CD14-positive monocyte (primary cell): Measurements from ENCODE around the gene PRKAB1. TPM values are rescaled to one million over a fixed set of nuclear protein-coding genes. Genes with fewer than 3 reads are reported as not detected.
A peak's percentile ranks its signal among the peaks of the same experiment; 100 is the strongest.

Source experiments
- DNase-seq, 3 donors: peaks; one replicate each; pipeline ENCODE4 v3.0.0-alpha.2; 2011 to 2022
- H2AFZ ChIP-seq: 2 replicates; pipeline ENCODE4 v1.6.0; 2012; ENCODE audit warnings: mild to moderate bottlenecking, low read depth, low read length, inconsistent platforms; ENCODE audit not compliant: insufficient read depth, poor library complexity, severe bottlenecking
- H3K27ac ChIP-seq, 2 donors: 1 replicate in 1 of 2; 2 replicates in 1 of 2; pipeline ENCODE4 v1.5.1; 2012 to 2013; ENCODE audit warnings: low read length in 2 of 2, control low read depth in 1 of 2, inconsistent platforms in 1 of 2, low read depth in 1 of 2, mild to moderate bottlenecking in 1 of 2
- H3K27me3 ChIP-seq, 2 donors: one replicate each; pipeline versions ENCODE4 v1.6.0 to v1.6.1; 2011 to 2013; ENCODE audit warnings: low read length in 2 of 2; ENCODE audit not compliant: control insufficient read depth in 2 of 2, insufficient read depth in 2 of 2
- H3K36me3 ChIP-seq, 2 donors: replicated peaks in 1 of 2; 1 replicate in 1 of 2; 2 replicates in 1 of 2; pipeline versions ENCODE4 v1.5.1 to v1.6.1; 2012 to 2013; ENCODE audit warnings: low read length in 2 of 2, control low read depth in 1 of 2, inconsistent platforms in 1 of 2, mild to moderate bottlenecking in 1 of 2; ENCODE audit not compliant: insufficient read depth in 2 of 2, control insufficient read depth in 1 of 2
- H3K4me1 ChIP-seq, 2 donors: 1 replicate in 1 of 2; 2 replicates in 1 of 2; pipeline versions ENCODE4 v1.5.1 to v1.6.1; 2012 to 2013; ENCODE audit warnings: low read length in 2 of 2, control low read depth in 1 of 2, inconsistent platforms in 1 of 2, mild to moderate bottlenecking in 1 of 2, moderate library complexity in 1 of 2; ENCODE audit not compliant: insufficient read depth in 2 of 2, control insufficient read depth in 1 of 2
- H3K4me2 ChIP-seq: replicated peaks from 2 replicates; pipeline ENCODE3; 2012; ENCODE audit warnings: low read length, moderate library complexity, mild to moderate bottlenecking; ENCODE audit not compliant: poor library complexity, severe bottlenecking; ENCODE audit errors: extremely low read depth
- H3K4me3 ChIP-seq, 3 experiments: fragments of 200-600 bp in 1 of 3; sonication (generic) in 1 of 3; replicated peaks in 1 of 3; 1 replicate in 2 of 3; 2 replicates in 1 of 3; pipeline ENCODE4 v1.5.1; 2011 to 2013; ENCODE audit warnings: low read length in 3 of 3, mild to moderate bottlenecking in 3 of 3, control low read depth in 2 of 3, low read depth in 2 of 3, inconsistent platforms in 1 of 3, moderate library complexity in 1 of 3
- H3K79me2 ChIP-seq: 2 replicates; pipeline ENCODE4 v1.6.0; 2012; ENCODE audit warnings: mild to moderate bottlenecking, control low read depth, inconsistent platforms, low read length, moderate library complexity; ENCODE audit not compliant: insufficient read depth
- H3K9ac ChIP-seq: 2 replicates; pipeline ENCODE4 v1.6.0; 2017; ENCODE audit warnings: low read length, mild to moderate bottlenecking; ENCODE audit not compliant: insufficient read depth, poor library complexity, severe bottlenecking
- H3K9me3 ChIP-seq, 2 donors: replicated peaks in 1 of 2; 1 replicate in 1 of 2; 2 replicates in 1 of 2; pipeline versions ENCODE4 v1.5.1 to v1.6.1; 2012 to 2013; ENCODE audit warnings: low read length in 2 of 2, control low read depth in 1 of 2; ENCODE audit not compliant: control insufficient read depth in 1 of 2, insufficient read depth in 1 of 2
- H4K20me1 ChIP-seq: 2 replicates; pipeline ENCODE4 v1.6.0; 2012; ENCODE audit warnings: mild to moderate bottlenecking, low read length, control low read depth, moderate library complexity; ENCODE audit not compliant: insufficient read depth
- H3K27ac Mint-ChIP-seq, 7 donors: one replicate each; pipeline ENCODE4 v1.8.0; 2020; ENCODE audit warnings: mild to moderate bottlenecking in 7 of 7, mixed read lengths in 7 of 7, moderate library complexity in 6 of 7, inconsistent platforms in 2 of 7
- H3K27me3 Mint-ChIP-seq, 3 donors: one replicate each; pipeline ENCODE4 v1.8.0; 2021 to 2022; ENCODE audit warnings: low read depth in 3 of 3, mild to moderate bottlenecking in 3 of 3, mixed read lengths in 3 of 3, moderate library complexity in 3 of 3, inconsistent platforms in 1 of 3
- H3K36me3 Mint-ChIP-seq, 2 donors: one replicate each; pipeline ENCODE4 v1.8.0; 2020; ENCODE audit warnings: mixed read lengths in 2 of 2, inconsistent platforms in 1 of 2, mild to moderate bottlenecking in 1 of 2
- H3K4me1 Mint-ChIP-seq: one replicate; pipeline ENCODE4 v1.8.0; 2020; ENCODE audit warnings: mild to moderate bottlenecking, mixed read lengths
- H3K4me3 Mint-ChIP-seq, 2 donors: one replicate each; pipeline ENCODE4 v1.8.0; 2020; ENCODE audit warnings: mild to moderate bottlenecking in 2 of 2, mixed read lengths in 2 of 2, moderate library complexity in 1 of 2
- H3K9me3 Mint-ChIP-seq, 7 donors: one replicate each; pipeline ENCODE4 v1.8.0; 2020 to 2022; ENCODE audit warnings: mixed read lengths in 7 of 7, mild to moderate bottlenecking in 6 of 7, moderate library complexity in 6 of 7, inconsistent platforms in 2 of 7
- CTCF ChIP-seq: fragments of 200-600 bp; IDR thresholded peaks from one replicate; pipeline ENCODE4 v1.8.0; 2022; ENCODE audit warnings: antibody characterized with exemption, mild to moderate bottlenecking
- WGBS: methylation state at CpG from one replicate; pipeline ENCODE4 v1.1.5; 2013; ENCODE audit warnings: missing lambda C conversion rate; ENCODE audit not compliant: insufficient coverage; 5-methylcytosine and 5-hydroxymethylcytosine counted together
- intact Hi-C, 2 donors: fragments of 100-400 bp; cut with micrococcal nuclease; formaldehyde crosslinking; loops; one replicate each; pipeline versions ENCODE4 v1.15.0 to v1.15.1; 2023
- polyA plus RNA-seq, 3 donors: library from polyadenylated mRNA; depleted of rRNA in 1 of 3; unstranded in 2 of 3; stranded (reverse) in 1 of 3; fragments of 300-500 nt in 2 of 3; fragments of >200 nt in 1 of 3; fragmentation: Illumina TruSeq in 2 of 3; gene quantifications; 1 replicate in 2 of 3; 2 replicates in 1 of 3; pipeline ENCODE4 v1.2.3, GENCODE V29; 2012 to 2021

The PRKAB1 gene
- polyA plus RNA-seq, 3 donors, result 20.5 to 35.9 (median 23.0) TPM

GRCh38 chr12:119725523-119725922 is 57.6 kb downstream of the PRKAB1 start:
- Histone ChIP-seq H3K4me3 (no peak overlapping the region), H2AFZ (no peak overlapping the region), H3K4me2 (no peak overlapping the region), H4K20me1 (no peaks in the 10 kb centered on the region), H3K4me1 (no peaks in the 10 kb centered on the region), H3K9ac (no peak overlapping the region), H3K36me3 (peaks cover 18 to 79% of the 10 kb centered on the region in 2 donors), H3K9me3 (no peaks in the 10 kb centered on the region), H3K79me2 (no peaks in the 10 kb centered on the region), H3K27me3 (no peaks in the 10 kb centered on the region), H3K27ac (no peak overlapping the region)
- Mint-ChIP-seq H3K4me1 (no peaks in the 10 kb centered on the region), H3K27ac (no peak overlapping the region), H3K9me3 (no peaks in the 10 kb centered on the region), H3K4me3 (no peak overlapping the region), H3K36me3 (peaks cover 50 to 82% of the 10 kb centered on the region in 2 donors), H3K27me3 (no peaks in the 10 kb centered on the region)
- intact Hi-C loops, result no loop called here
- TF ChIP-seq CTCF, result no peak
- 100% methylated on average over 1 of the region's 4 CpGs for WGBS
- no peak for DNase-seq

- Histone ChIP-seq H3K4me3 (no peak overlapping the region), H3K4me1 (no peaks in the 10 kb centered on the region), H3K27ac (no peak overlapping the region), H3K27me3 (no peaks in the 10 kb centered on the region), H3K9me3 (no peaks in the 10 kb centered on the region), H3K79me2 (no peaks in the 10 kb centered on the region), H3K36me3 (peaks cover 16 to 66% of the 10 kb centered on the region in 2 donors), H3K9ac (no peak overlapping the region), H3K4me2 (no peak overlapping the region), H4K20me1 (no peaks in the 10 kb centered on the region), H2AFZ (no peak overlapping the region)
- Mint-ChIP-seq H3K27ac (peak overlapping the region in 1 of 7 donors; percentile 65), H3K9me3 (no peaks in the 10 kb centered on the region), H3K4me1 (peaks cover 4% of the 10 kb centered on the region), H3K27me3 (no peaks in the 10 kb centered on the region), H3K4me3 (no peak overlapping the region), H3K36me3 (peaks cover 36 to 76% of the 10 kb centered on the region in 2 donors)
- no peak for DNase-seq
- no peak for TF ChIP-seq CTCF
- WGBS, result no CpG with 5 or more reads among the region's 3 CpGs
- intact Hi-C loops, result no loop called here
Measured at GRCh38 chr12:119727600-119728443, 59.9 kb downstream of the PRKAB1 start.
